ENCODE measurements around the gene TENT4B. TPM values are rescaled to one million over a fixed set of nuclear protein-coding genes. Genes with fewer than 3 reads are reported as not detected.

TENT4B gene
- total RNA-seq, 1 experiment from 2014 or later: 13.0 TPM

- WGBS (ENCODE audit: extremely low coverage, insufficient read length, low lambda C conversion rate): no CpG with 5 or more reads among the region's 13 CpGs
- H2BK15ac ChIP-seq (ENCODE audit: low read depth, low read length): no peak overlapping the region
Observed at GRCh38 chr16:50270510-50271147, 117.5 kb downstream of the TENT4B start.

More at GRCh38 chr16:50270510-50271147, 117.5 kb downstream of the TENT4B start:
- H3K56ac ChIP-seq (ENCODE audit: insufficient read length, low read depth, low read length): no peak overlapping the region
- H3K4ac ChIP-seq (ENCODE audit: low read depth, low read length): no peak overlapping the region
- TF ChIP-seq, protein P1, sequence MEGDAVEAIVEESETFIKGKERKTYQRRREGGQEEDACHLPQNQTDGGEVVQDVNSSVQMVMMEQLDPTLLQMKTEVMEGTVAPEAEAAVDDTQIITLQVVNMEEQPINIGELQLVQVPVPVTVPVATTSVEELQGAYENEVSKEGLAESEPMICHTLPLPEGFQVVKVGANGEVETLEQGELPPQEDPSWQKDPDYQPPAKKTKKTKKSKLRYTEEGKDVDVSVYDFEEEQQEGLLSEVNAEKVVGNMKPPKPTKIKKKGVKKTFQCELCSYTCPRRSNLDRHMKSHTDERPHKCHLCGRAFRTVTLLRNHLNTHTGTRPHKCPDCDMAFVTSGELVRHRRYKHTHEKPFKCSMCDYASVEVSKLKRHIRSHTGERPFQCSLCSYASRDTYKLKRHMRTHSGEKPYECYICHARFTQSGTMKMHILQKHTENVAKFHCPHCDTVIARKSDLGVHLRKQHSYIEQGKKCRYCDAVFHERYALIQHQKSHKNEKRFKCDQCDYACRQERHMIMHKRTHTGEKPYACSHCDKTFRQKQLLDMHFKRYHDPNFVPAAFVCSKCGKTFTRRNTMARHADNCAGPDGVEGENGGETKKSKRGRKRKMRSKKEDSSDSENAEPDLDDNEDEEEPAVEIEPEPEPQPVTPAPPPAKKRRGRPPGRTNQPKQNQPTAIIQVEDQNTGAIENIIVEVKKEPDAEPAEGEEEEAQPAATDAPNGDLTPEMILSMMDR (conservative IDR thresholded peaks at IDR 0.05): no peak
- H4K8ac ChIP-seq (replicated peaks; ENCODE audit: insufficient read length, low read depth, low read length): no peak overlapping the region
- no peak overlapping the region; a peak in 1 of 7 replicates for H3K27ac Mint-ChIP-seq
- H3K23ac ChIP-seq (ENCODE audit: insufficient read length, low read depth, low read length): no peak overlapping the region
- no peaks in the 10 kb centered on the region for H3K27me3 ChIP-seq (ENCODE audit: insufficient read depth, low read length)
- H4K5ac ChIP-seq (ENCODE audit: insufficient read length, low read depth, low read length): no peak overlapping the region
- H3K9me3 Mint-ChIP-seq: peaks cover 0 to 2% of the 10 kb centered on the region in 2 experiments; a peak in 2 of 5 replicates
- no peak overlapping the region for H2AK5ac ChIP-seq (ENCODE audit: insufficient read length, low read length)
- no peak overlapping the region for H2BK20ac ChIP-seq (ENCODE audit: low read depth, low read length, poor library complexity, severe bottlenecking)
- H3K9me3 ChIP-seq (ENCODE audit: control insufficient read depth, low read depth, low read length): no peaks in the 10 kb centered on the region
- H3K36me3 Mint-ChIP-seq (ENCODE audit: insufficient read depth in 1 of 3, low read depth in 3 of 3): no peaks in the 10 kb centered on the region
- no peak overlapping the region for H3T11ph ChIP-seq (ENCODE audit: low read length)
- no peaks in the 10 kb centered on the region for H4K20me1 ChIP-seq (ENCODE audit: control insufficient read depth, insufficient read depth, insufficient read length)
- no peaks in the 10 kb centered on the region for H3K79me1 ChIP-seq (ENCODE audit: insufficient read depth, low read depth, low read length, poor library complexity, severe bottlenecking)
- H3K79me2 ChIP-seq (ENCODE audit: insufficient read depth, low read length): no peaks in the 10 kb centered on the region
- H3K4me2 ChIP-seq (ENCODE audit: insufficient read depth, insufficient read length, low read length): no peak overlapping the region
- H3K4me1 Mint-ChIP-seq: peaks cover 4 to 24% of the 10 kb centered on the region in 2 experiments; a peak in 3 of 4 replicates
- H2BK5ac ChIP-seq (ENCODE audit: insufficient read length, low read length): no peak overlapping the region
- no peaks in the 10 kb centered on the region; the same call in 1 of the 2 replicates for H3K27me3 Mint-ChIP-seq (ENCODE audit: low read depth)
- no peak overlapping the region for H2BK120ac ChIP-seq (ENCODE audit: low read depth, low read length, poor library complexity, severe bottlenecking)
- no peak overlapping the region for H3K9ac ChIP-seq (ENCODE audit: extremely low read depth, insufficient read length, low read length)
- H4K91ac ChIP-seq (ENCODE audit: insufficient read length, low read depth, low read length): no peak overlapping the region
- H3K4me1 ChIP-seq (ENCODE audit: insufficient read depth, low read length): peaks cover 2% of the 10 kb centered on the region; the same call in 1 of the 2 replicates
- H2BK12ac ChIP-seq (ENCODE audit: insufficient read length, low read depth, low read length): no peak overlapping the region
- no peak overlapping the region for H3K4me3 Mint-ChIP-seq
- H3K27ac ChIP-seq (ENCODE audit: insufficient read length, low read depth, low read length): no peak overlapping the region
- no peak overlapping the region for H3K14ac ChIP-seq (ENCODE audit: insufficient read depth, low read length)
- no peak overlapping the region for H3K18ac ChIP-seq (ENCODE audit: insufficient read length, low read depth, low read length)
- H2AFZ ChIP-seq (ENCODE audit: low read length): no peak overlapping the region
- no peaks in the 10 kb centered on the region for H3K23me2 ChIP-seq (ENCODE audit: insufficient read length, low read depth, low read length, poor library complexity, severe bottlenecking)
- DNase-seq: no peak
